Activated naive CD8-positive, alpha-beta T cell treated with anti-CD3 and anti-CD28 coated beads for 36 hours (primary cell): ENCODE measurements around the gene MICOS13. TPM values are rescaled to one million over a fixed set of nuclear protein-coding genes. Genes with fewer than 3 reads are reported as not detected.
A peak's percentile ranks its signal among the peaks of the same experiment; 100 is the strongest.
"Not testable (repeated sequence)": the region's sequence is repeated elsewhere in the genome, so short reads cannot be mapped to it uniquely, and the experiment has no call there.

Experiments used
- DNase-seq: peaks from one replicate; pipeline ENCODE4 v3.0.0; 2021
- H3K27ac Mint-ChIP-seq: one replicate; pipeline ENCODE4 v1.8.0; 2022; ENCODE audit warnings: mild to moderate bottlenecking, moderate library complexity, mixed read lengths
- H3K27me3 Mint-ChIP-seq: one replicate; pipeline ENCODE4 v1.8.0; 2022; ENCODE audit warnings: mild to moderate bottlenecking, mixed read lengths
- H3K36me3 Mint-ChIP-seq: one replicate; pipeline ENCODE4 v1.8.0; 2021; ENCODE audit warnings: mild to moderate bottlenecking, mixed read lengths
- H3K4me1 Mint-ChIP-seq: one replicate; pipeline ENCODE4 v1.8.0; 2021; ENCODE audit warnings: mixed read lengths
- H3K4me3 Mint-ChIP-seq: one replicate; pipeline ENCODE4 v1.8.0; 2022; ENCODE audit warnings: mild to moderate bottlenecking, moderate library complexity, mixed read lengths
- H3K9me3 Mint-ChIP-seq: one replicate; pipeline ENCODE4 v1.8.0; 2022; ENCODE audit warnings: mixed read lengths
- total RNA-seq, 2 experiments: library from RNA; stranded (reverse); gene quantifications; one replicate each; pipeline ENCODE4 v1.2.3, GENCODE V29; 2021

The MICOS13 gene
- total RNA-seq, 2 experiments from 2014 or later: 44.6 to 53.5 TPM

- no peak for DNase-seq
- no peak overlapping the region for H3K4me3 Mint-ChIP-seq
- no peaks in the 10 kb centered on the region for H3K9me3 Mint-ChIP-seq
- H3K4me1 Mint-ChIP-seq: no peaks in the 10 kb centered on the region
- H3K27ac Mint-ChIP-seq: no peak overlapping the region
- peaks cover 10% of the 10 kb centered on the region for H3K36me3 Mint-ChIP-seq
- no peaks in the 10 kb centered on the region for H3K27me3 Mint-ChIP-seq
Measured at GRCh38 chr19:5706876-5707573, 26.7 kb upstream of the MICOS13 start.

DNA sequence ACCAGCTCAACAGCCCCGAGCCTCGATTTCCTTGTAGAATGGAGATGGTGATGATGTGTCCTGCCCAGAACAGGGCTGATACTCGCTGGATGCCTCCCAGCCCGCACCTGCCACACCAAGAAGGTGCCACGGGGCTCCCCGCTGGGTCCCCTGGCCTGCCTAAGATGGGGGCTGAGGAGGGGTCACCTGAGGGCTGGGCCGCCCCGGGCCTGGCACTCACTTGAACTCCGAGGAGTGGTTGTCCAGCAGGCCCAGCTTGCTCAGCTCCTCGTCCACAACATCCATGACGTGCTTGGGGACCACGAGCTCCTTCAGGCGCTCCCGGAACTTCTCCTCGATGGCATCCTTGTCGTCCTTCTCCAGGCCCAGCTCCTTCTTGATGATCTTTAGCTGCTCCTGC lies 25.2 kb upstream of the MICOS13 start:
- Mint-ChIP-seq H3K36me3 (peaks cover 21% of the 10 kb centered on the region), H3K9me3 (no peaks in the 10 kb centered on the region), H3K27ac (no peak overlapping the region), H3K4me3 (no peak overlapping the region), H3K27me3 (no peaks in the 10 kb centered on the region), H3K4me1 (no peaks in the 10 kb centered on the region)
- no peak for DNase-seq

DNA sequence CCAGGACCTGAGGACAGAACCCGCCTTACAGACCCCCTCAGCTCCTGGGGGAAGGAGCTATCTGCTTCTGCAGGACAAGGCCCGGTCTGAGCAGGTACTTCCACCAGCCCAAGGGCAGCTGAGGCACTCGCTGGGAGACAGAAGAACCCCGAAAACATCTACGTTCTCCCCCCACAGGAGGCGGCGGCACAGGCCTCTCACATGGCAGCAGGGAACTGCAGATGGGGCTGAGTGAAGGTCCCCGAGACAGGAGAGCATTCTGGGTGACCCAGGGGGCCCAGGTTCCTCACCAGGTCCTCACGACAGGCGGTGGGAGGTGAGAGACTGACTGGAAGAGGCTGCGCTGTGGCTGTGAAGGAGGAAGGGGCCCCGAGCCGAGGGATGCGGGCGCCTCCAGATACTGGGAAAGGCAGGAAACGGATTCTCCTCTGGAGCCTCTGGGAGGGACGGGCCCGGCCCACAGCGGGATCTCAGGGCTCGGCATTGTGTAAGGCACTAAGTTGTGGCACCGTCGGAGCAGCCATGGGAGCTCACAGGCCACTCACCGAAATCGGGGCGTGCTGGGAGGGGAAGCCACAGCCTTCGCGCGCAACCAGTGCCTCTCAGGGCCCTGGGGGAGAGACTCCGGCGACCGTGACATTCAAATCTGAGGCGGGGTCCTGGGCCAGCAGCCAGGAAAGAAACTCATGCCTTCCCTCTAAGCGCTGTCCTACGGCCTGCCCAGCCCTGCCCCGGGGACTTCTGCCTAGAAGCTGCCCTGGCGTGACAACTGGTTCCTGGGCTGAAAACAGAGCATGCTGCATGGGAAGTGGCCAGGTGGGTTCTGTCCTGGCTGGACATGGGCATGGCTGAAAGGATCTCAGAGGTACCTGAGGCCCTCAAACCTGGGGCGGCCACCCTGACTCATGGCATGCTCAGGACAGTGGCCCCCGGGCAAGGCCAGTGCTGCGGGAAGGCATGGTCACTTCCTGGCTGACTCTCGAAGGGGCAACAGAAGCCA lies 23.8 kb upstream of the MICOS13 start:
- no peak overlapping the region for H3K27ac Mint-ChIP-seq
- no peaks in the 10 kb centered on the region for H3K4me1 Mint-ChIP-seq
- no peak for DNase-seq
- no peak overlapping the region for H3K4me3 Mint-ChIP-seq
- H3K27me3 Mint-ChIP-seq: no peaks in the 10 kb centered on the region
- peaks cover 25% of the 10 kb centered on the region for H3K36me3 Mint-ChIP-seq
- H3K9me3 Mint-ChIP-seq: no peaks in the 10 kb centered on the region

- not testable (repeated sequence) for DNase-seq, H3K9me3 Mint-ChIP-seq, H3K27me3 Mint-ChIP-seq, H3K27ac Mint-ChIP-seq, H3K4me3 Mint-ChIP-seq, H3K4me1 Mint-ChIP-seq
- H3K36me3 Mint-ChIP-seq: peaks cover 33% of the 10 kb centered on the region
Measured at GRCh38 chr19:5702053-5702410, 21.7 kb upstream of the MICOS13 start.

- no peaks in the 10 kb centered on the region for H3K27me3 Mint-ChIP-seq
- H3K9me3 Mint-ChIP-seq: no peaks in the 10 kb centered on the region
- no peak overlapping the region for H3K4me3 Mint-ChIP-seq
- no peak for DNase-seq
- peaks cover 38% of the 10 kb centered on the region for H3K36me3 Mint-ChIP-seq
- no peak overlapping the region for H3K27ac Mint-ChIP-seq
- no peaks in the 10 kb centered on the region for H3K4me1 Mint-ChIP-seq
Measured at GRCh38 chr19:5700455-5701092, 20.3 kb upstream of the MICOS13 start.

DNA sequence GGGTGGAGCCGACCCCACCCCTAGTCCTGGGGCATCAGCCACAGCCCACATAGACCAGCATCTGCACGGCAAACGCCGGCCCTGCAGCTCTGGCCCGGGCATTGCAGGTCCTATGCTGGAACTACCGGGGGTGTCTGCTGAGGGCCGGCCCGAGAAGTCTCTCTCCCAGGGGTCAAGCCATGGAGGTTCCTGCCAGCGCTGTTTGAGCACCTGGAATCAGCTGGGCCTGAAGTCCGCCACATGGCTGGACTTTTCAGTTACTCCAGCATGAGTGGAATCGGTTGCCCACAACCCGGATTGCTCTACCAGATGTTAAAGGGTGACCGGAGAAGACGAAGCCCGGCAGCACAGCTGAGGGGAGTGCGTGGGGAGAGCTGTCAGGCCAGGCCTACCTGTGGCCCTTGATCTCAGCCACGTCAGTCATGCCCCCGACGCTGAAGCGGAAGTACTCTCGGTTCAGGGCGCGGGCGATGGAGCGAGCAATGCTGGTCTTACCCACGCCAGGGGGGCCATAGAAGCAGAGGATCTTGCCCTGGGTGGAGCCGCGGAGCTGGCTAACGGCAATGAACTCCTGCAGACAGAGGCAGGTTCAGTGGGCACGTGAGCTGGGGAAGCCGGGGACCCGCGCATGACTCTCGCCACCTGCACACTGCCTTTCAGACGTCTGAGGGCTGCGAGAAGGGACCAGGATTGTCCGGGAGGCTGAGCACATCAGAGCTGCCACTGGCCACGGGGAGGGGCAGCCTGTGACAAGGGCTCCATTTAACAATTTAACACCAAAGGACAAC lies 18.5 kb upstream of the MICOS13 start:
- Mint-ChIP-seq H3K4me1 (no peaks in the 10 kb centered on the region), H3K27me3 (no peaks in the 10 kb centered on the region), H3K27ac (peak overlapping the region; percentile 34), H3K36me3 (peaks cover 45% of the 10 kb centered on the region), H3K4me3 (peak overlapping the region; percentile 42), H3K9me3 (no peaks in the 10 kb centered on the region)
- no peak for DNase-seq

GRCh38 chr19:5697890-5698634 lies 17.7 kb upstream of the MICOS13 start:
- H3K36me3 Mint-ChIP-seq: peaks cover 45% of the 10 kb centered on the region
- no peaks in the 10 kb centered on the region for H3K27me3 Mint-ChIP-seq
- no peak overlapping the region for H3K4me3 Mint-ChIP-seq
- no peaks in the 10 kb centered on the region for H3K9me3 Mint-ChIP-seq
- H3K27ac Mint-ChIP-seq: no peak overlapping the region
- no peak for DNase-seq
- peaks cover 3% of the 10 kb centered on the region for H3K4me1 Mint-ChIP-seq

- DNase-seq: no peak
Measured at GRCh38 chr19:5697022-5697889, 16.9 kb upstream of the MICOS13 start.

DNA sequence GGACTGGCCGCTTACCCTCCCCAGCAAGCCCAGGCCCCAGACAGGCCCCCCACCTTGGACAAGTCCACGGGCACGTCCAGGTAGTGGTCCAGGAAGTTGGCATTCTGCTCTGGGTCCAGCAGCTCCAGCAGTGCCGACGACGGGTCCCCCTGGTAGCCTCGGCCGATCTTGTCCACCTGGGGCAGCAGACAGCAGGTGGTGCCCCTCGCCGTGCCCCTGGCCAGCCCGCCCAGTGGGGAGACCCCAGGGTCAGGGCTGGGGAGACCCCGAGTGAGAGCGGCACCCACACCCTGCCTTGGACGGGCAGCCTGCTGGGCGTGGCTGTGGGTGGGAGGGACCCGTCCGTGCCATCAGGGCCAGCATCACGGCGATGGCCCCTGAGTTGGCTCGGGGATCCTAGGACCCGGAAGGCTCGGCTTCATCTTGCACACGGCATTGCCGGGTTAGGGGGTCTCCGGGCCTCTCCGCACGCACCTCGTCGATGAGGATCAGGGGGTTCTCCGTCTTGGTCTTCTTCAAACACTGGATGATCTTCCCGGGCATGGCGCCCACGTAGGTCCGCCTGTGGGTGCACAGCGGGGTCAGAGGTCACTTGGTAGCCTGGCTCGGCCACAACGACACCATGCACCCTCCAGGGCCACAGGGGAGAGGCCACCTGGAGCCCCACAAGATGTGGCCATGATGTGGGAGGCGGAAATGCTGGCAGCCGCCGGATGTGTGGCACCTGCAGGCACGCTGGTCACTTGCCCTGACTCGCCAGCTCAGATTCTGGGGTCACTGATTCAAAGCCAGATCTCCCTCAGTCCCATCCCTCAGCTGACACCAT lies 16.1 kb upstream of the MICOS13 start:
- H3K9me3 Mint-ChIP-seq: no peaks in the 10 kb centered on the region
- H3K4me1 Mint-ChIP-seq: peaks cover 11% of the 10 kb centered on the region
- no peak overlapping the region for H3K4me3 Mint-ChIP-seq
- no peak for DNase-seq
- H3K27me3 Mint-ChIP-seq: peaks cover 7% of the 10 kb centered on the region
- peaks cover 57% of the 10 kb centered on the region for H3K36me3 Mint-ChIP-seq
- peak overlapping the region; percentile 81 for H3K27ac Mint-ChIP-seq

More at GRCh38 chr19:5697022-5697889, 16.9 kb upstream of the MICOS13 start:
- Mint-ChIP-seq H3K36me3 (peaks cover 52% of the 10 kb centered on the region), H3K4me1 (peaks cover 7% of the 10 kb centered on the region), H3K27me3 (peaks cover 2% of the 10 kb centered on the region), H3K4me3 (no peak overlapping the region), H3K27ac (peak overlapping the region; percentile 81), H3K9me3 (no peaks in the 10 kb centered on the region)

- peaks cover 7% of the 10 kb centered on the region for H3K27me3 Mint-ChIP-seq
- H3K4me1 Mint-ChIP-seq: peaks cover 12% of the 10 kb centered on the region
- H3K27ac Mint-ChIP-seq: peak overlapping the region; percentile 60
- H3K9me3 Mint-ChIP-seq: no peaks in the 10 kb centered on the region
- H3K36me3 Mint-ChIP-seq: peaks cover 57% of the 10 kb centered on the region
- no peak overlapping the region for H3K4me3 Mint-ChIP-seq
- DNase-seq: no peak
Measured at GRCh38 chr19:5695649-5696195, 15.4 kb upstream of the MICOS13 start.

GRCh38 chr19:5694956-5695648 lies 14.8 kb upstream of the MICOS13 start:
- Mint-ChIP-seq H3K27ac (peak overlapping the region; percentile 60), H3K4me3 (peak overlapping the region; percentile 61), H3K36me3 (peaks cover 60% of the 10 kb centered on the region)

More at GRCh38 chr19:5694956-5695648, 14.8 kb upstream of the MICOS13 start:
- peaks cover 13% of the 10 kb centered on the region for H3K27me3 Mint-ChIP-seq
- H3K9me3 Mint-ChIP-seq: no peaks in the 10 kb centered on the region
- peaks cover 18% of the 10 kb centered on the region for H3K4me1 Mint-ChIP-seq
- no peak for DNase-seq
